ENCODE results near the gene JRKL. TPM values are rescaled to one million over a fixed set of nuclear protein-coding genes. Genes with fewer than 3 reads are reported as not detected.
A peak's percentile ranks its signal among the peaks of the same experiment; 100 is the strongest.
"Not testable (repeated sequence)": the region's sequence is repeated elsewhere in the genome, so short reads cannot be mapped to it uniquely, and the experiment has no call there.

Gene JRKL
- total RNA-seq, 1 donor from 2014 or later: 9.9 TPM

- no peak overlapping the region for H3K4me3 Mint-ChIP-seq
- peaks cover 3% of the 10 kb centered on the region for H3K4me1 Mint-ChIP-seq
- no peaks in the 10 kb centered on the region for H3K27me3 Mint-ChIP-seq
- H3K36me3 Mint-ChIP-seq (ENCODE audit: low read depth): peaks cover 35% of the 10 kb centered on the region
- DNase-seq: no peak
- intact Hi-C loops (cut with micrococcal nuclease): no loop called here
- H3K9me3 Mint-ChIP-seq: no peaks in the 10 kb centered on the region
- H3K27ac Mint-ChIP-seq: no peak overlapping the region
These were observed 16.0 kb upstream of the JRKL start for GRCh38 chr11:96373826-96374225.

GRCh38 chr11:96376796-96377195, 13.0 kb upstream of the JRKL start:
- no peak for DNase-seq
- Mint-ChIP-seq H3K4me3 (no peak overlapping the region), H3K27ac (no peak overlapping the region), H3K4me1 (peaks cover 7% of the 10 kb centered on the region), H3K27me3 (no peaks in the 10 kb centered on the region), H3K9me3 (no peaks in the 10 kb centered on the region), H3K36me3 (ENCODE audit: low read depth) (peaks cover 34% of the 10 kb centered on the region)
- intact Hi-C loops (cut with micrococcal nuclease): no loop called here

- Mint-ChIP-seq H3K27me3 (no peaks in the 10 kb centered on the region), H3K9me3 (no peaks in the 10 kb centered on the region), H3K4me3 (peak overlapping the region; percentile 70), H3K36me3 (ENCODE audit: low read depth) (peaks cover 46% of the 10 kb centered on the region), H3K27ac (peak overlapping the region; percentile 41), H3K4me1 (peaks cover 43% of the 10 kb centered on the region)
- DNase-seq: no peak
- intact Hi-C loops (cut with micrococcal nuclease): no loop called here
These were observed 5.7 kb upstream of the JRKL start for GRCh38 chr11:96384156-96384555.

GRCh38 chr11:96385187-96385586, 4.6 kb upstream of the JRKL start:
- H3K4me3 Mint-ChIP-seq: no peak overlapping the region
- DNase-seq: no peak
- H3K4me1 Mint-ChIP-seq: peaks cover 40% of the 10 kb centered on the region
- no peaks in the 10 kb centered on the region for H3K9me3 Mint-ChIP-seq
- no peak overlapping the region for H3K27ac Mint-ChIP-seq
- peaks cover 42% of the 10 kb centered on the region for H3K36me3 Mint-ChIP-seq (ENCODE audit: low read depth)
- intact Hi-C loops (cut with micrococcal nuclease): loop anchor here (5.0 kb wide), 1 partner anchor 143 kb away; no protein-coding TSS in a partner anchor
- no peaks in the 10 kb centered on the region for H3K27me3 Mint-ChIP-seq

- Mint-ChIP-seq H3K4me3 (peak overlapping the region; percentile 93), H3K36me3 (ENCODE audit: low read depth) (peaks cover 42% of the 10 kb centered on the region), H3K9me3 (peaks cover 4% of the 10 kb centered on the region), H3K27me3 (no peaks in the 10 kb centered on the region), H3K27ac (peak overlapping the region; percentile 96), H3K4me1 (peaks cover 52% of the 10 kb centered on the region)
- intact Hi-C loops (cut with micrococcal nuclease): loop anchor here (2.0 to 5.0 kb wide), 3 partner anchors 147 to 1236 kb away; no protein-coding TSS in a partner anchor
- no peak for DNase-seq
These were observed 708 bp upstream of the JRKL start for GRCh38 chr11:96388891-96389719.

- intact Hi-C loops (cut with micrococcal nuclease): loop anchor here (1.0 to 5.0 kb wide), 5 partner anchors 47 to 601 kb away; partner anchors contain the start of genes FAM76B, MAML2 and MTMR2
- H3K27me3 Mint-ChIP-seq: no peaks in the 10 kb centered on the region
- H3K4me1 Mint-ChIP-seq: peaks cover 47% of the 10 kb centered on the region
- peak overlapping the region; percentile 93 for H3K4me3 Mint-ChIP-seq
- H3K27ac Mint-ChIP-seq: peak overlapping the region; percentile 96
- DNase-seq: no peak
- peaks cover 4% of the 10 kb centered on the region for H3K9me3 Mint-ChIP-seq
- peaks cover 35% of the 10 kb centered on the region for H3K36me3 Mint-ChIP-seq (ENCODE audit: low read depth)
These were observed 627 bp downstream of the JRKL start for GRCh38 chr11:96390488-96390792.

GRCh38 chr11:96391698-96392307, 2.0 kb downstream of the JRKL start:
- no peak for DNase-seq
- no peak overlapping the region for H3K27ac Mint-ChIP-seq
- intact Hi-C loops (cut with micrococcal nuclease): loop anchor here (2.0 to 5.0 kb wide), 4 partner anchors 135 to 470 kb away; partner anchors contain the start of gene MTMR2
- peak overlapping the region; percentile 93 for H3K4me3 Mint-ChIP-seq
- no peaks in the 10 kb centered on the region for H3K27me3 Mint-ChIP-seq
- H3K36me3 Mint-ChIP-seq (ENCODE audit: low read depth): peaks cover 28% of the 10 kb centered on the region
- H3K9me3 Mint-ChIP-seq: peaks cover 4% of the 10 kb centered on the region
- peaks cover 42% of the 10 kb centered on the region for H3K4me1 Mint-ChIP-seq

GRCh38 chr11:96393753-96394348, 4.0 kb downstream of the JRKL start:
- Mint-ChIP-seq H3K36me3 (ENCODE audit: low read depth) (peaks cover 20% of the 10 kb centered on the region), H3K27me3 (no peaks in the 10 kb centered on the region), H3K4me3 (no peak overlapping the region), H3K9me3 (peaks cover 4% of the 10 kb centered on the region), H3K4me1 (peaks cover 24% of the 10 kb centered on the region), H3K27ac (no peak overlapping the region)
- intact Hi-C loops (cut with micrococcal nuclease): loop anchor here (1.0 to 5.0 kb wide), 5 partner anchors 137 to 558 kb away; partner anchors contain the start of gene MTMR2
- peak; percentile 66 for DNase-seq

GRCh38 chr11:96394773-96395172, 5.0 kb downstream of the JRKL start:
- H3K27ac Mint-ChIP-seq: no peak overlapping the region
- intact Hi-C loops (cut with micrococcal nuclease): loop anchor here (5.0 kb wide), 3 partner anchors 137 to 472 kb away; partner anchors contain the start of gene MTMR2

GRCh38 chr11:96396637-96397036, 6.8 kb downstream of the JRKL start:
- H3K36me3 Mint-ChIP-seq (ENCODE audit: low read depth): peaks cover 6% of the 10 kb centered on the region
- DNase-seq: no peak
- H3K4me1 Mint-ChIP-seq: peaks cover 11% of the 10 kb centered on the region
- H3K4me3 Mint-ChIP-seq: no peak overlapping the region
- H3K27me3 Mint-ChIP-seq: peaks cover under 1% of the 10 kb centered on the region
- no peak overlapping the region for H3K27ac Mint-ChIP-seq
- H3K9me3 Mint-ChIP-seq: peaks cover under 1% of the 10 kb centered on the region
- intact Hi-C loops (cut with micrococcal nuclease): no loop called here

More at GRCh38 chr11:96394773-96395172, 5.0 kb downstream of the JRKL start:
- Mint-ChIP-seq H3K27me3 (no peaks in the 10 kb centered on the region), H3K4me3 (no peak overlapping the region), H3K9me3 (peaks cover 4% of the 10 kb centered on the region), H3K36me3 (ENCODE audit: low read depth) (peaks cover 20% of the 10 kb centered on the region), H3K4me1 (peaks cover 22% of the 10 kb centered on the region)
- DNase-seq: no peak

- DNase-seq: no peak
- no peak overlapping the region for H3K27ac Mint-ChIP-seq
- intact Hi-C loops (cut with micrococcal nuclease): no loop called here
- H3K4me3 Mint-ChIP-seq: no peak overlapping the region
- H3K27me3 Mint-ChIP-seq: peaks cover 12% of the 10 kb centered on the region
- no peaks in the 10 kb centered on the region for H3K36me3 Mint-ChIP-seq (ENCODE audit: low read depth)
- H3K4me1 Mint-ChIP-seq: peaks cover 4% of the 10 kb centered on the region
- H3K9me3 Mint-ChIP-seq: peaks cover 3% of the 10 kb centered on the region
These were observed 8.1 kb downstream of the JRKL start for GRCh38 chr11:96397863-96398262.

- H3K4me3 Mint-ChIP-seq: no peak overlapping the region
- peaks cover 27% of the 10 kb centered on the region for H3K27me3 Mint-ChIP-seq
- H3K4me1 Mint-ChIP-seq: no peaks in the 10 kb centered on the region
- peaks cover 6% of the 10 kb centered on the region for H3K9me3 Mint-ChIP-seq
- no peak overlapping the region for H3K27ac Mint-ChIP-seq
- H3K36me3 Mint-ChIP-seq (ENCODE audit: low read depth): no peaks in the 10 kb centered on the region
- intact Hi-C loops (cut with micrococcal nuclease): no loop called here
- no peak for DNase-seq
These were observed 10.9 kb downstream of the JRKL start for GRCh38 chr11:96400697-96401096.

- H3K27ac Mint-ChIP-seq; H3K4me1 Mint-ChIP-seq; DNase-seq; H3K36me3 Mint-ChIP-seq (ENCODE audit: low read depth); H3K4me3 Mint-ChIP-seq; intact Hi-C loops (cut with micrococcal nuclease); H3K9me3 Mint-ChIP-seq: not testable (repeated sequence)
- H3K27me3 Mint-ChIP-seq: peaks cover 10% of the 10 kb centered on the region
These were observed 21.6 kb downstream of the JRKL start for GRCh38 chr11:96411412-96411811.
